ENCODE results near the gene SHISA5. TPM values are rescaled to one million over a fixed set of nuclear protein-coding genes. Genes with fewer than 3 reads are reported as not detected.

SHISA5 gene
- total and polyA plus RNA-seq, 2 donors (not counting 1 experiment from before 2014, with no cell fraction given), result 147 to 183 TPM

- Histone ChIP-seq H3K27ac (ENCODE audit: low read length in 2 of 2) (peak within 1 kb of the TSS; percentile 85), H4K20me1 (ENCODE audit: control insufficient read depth, insufficient read depth, low read length, poor library complexity, severe bottlenecking) (peaks cover 12% of the 10 kb centered on the region), H3K9ac (ENCODE audit: low read length) (peak within 1 kb of the TSS; percentile 90), H3K79me2 (ENCODE audit: control insufficient read depth, insufficient read depth, low read length) (peaks cover 47% of the 10 kb centered on the region), H3K4me2 (replicated peaks; ENCODE audit: low read depth, low read length, poor library complexity, severe bottlenecking) (peak within 1 kb of the TSS; percentile 89), H3K27me3 (replicated peaks in 1 of 4; ENCODE audit: control extremely low read depth in 1 of 4, control insufficient read depth in 3 of 4, insufficient read depth in 4 of 4, low read length in 3 of 4) (no peaks in the 10 kb centered on the region), H3K9me3 (ENCODE audit: control extremely low read depth in 1 of 3, control insufficient read depth in 2 of 3, insufficient read depth in 1 of 3, low read length in 2 of 3) (no peaks in the 10 kb centered on the region), H3K4me3 (ENCODE audit: control extremely low read depth in 1 of 5, extremely low read depth in 1 of 5, insufficient read depth in 1 of 5, low read depth in 2 of 5, low read length in 4 of 5) (peak within 1 kb of the TSS; percentile 83 to 94 (median 91)), H3K36me3 (replicated peaks in 1 of 2; ENCODE audit: control extremely low read depth in 1 of 2, control insufficient read depth in 1 of 2, extremely low read depth in 1 of 2, insufficient read depth in 2 of 2, low read length in 1 of 2) (peaks cover 0 to 30% of the 10 kb centered on the region in 2 experiments), H2AFZ (ENCODE audit: insufficient read depth, low read depth, low read length, poor library complexity, severe bottlenecking) (peak within 1 kb of the TSS; percentile 90), H3K4me1 (ENCODE audit: control insufficient read depth in 2 of 2, insufficient read depth in 2 of 2, low read length in 2 of 2) (peaks cover 19 to 27% of the 10 kb centered on the region in 2 donors)
- POLR2A ChIA-PET, result interaction anchor here (0.6 to 1.9 kb wide), 10 partner anchors 10 to 1250 kb away, joined by 3 to 22 read pairs (median 3); partner anchors contain the start of genes PLXNB1 and ZNF589
- CTCF ChIA-PET, result interaction anchor here (0.5 to 13.4 kb wide), 19 partner anchors 9 to 208 kb away, joined by 3 to 330 read pairs (median 4); partner anchors contain the start of genes NME6, PFKFB4, PLXNB1 and ZNF589
- Mint-ChIP-seq H3K4me1 (peaks cover 35% of the 10 kb centered on the region), H3K27ac (peak within 1 kb of the TSS; percentile 92), H3K27me3 (no peaks in the 10 kb centered on the region), H3K9me3 (ENCODE audit: insufficient read depth) (no peaks in the 10 kb centered on the region), H3K4me3 (peak within 1 kb of the TSS; percentile 97)
- under 1% methylated on average over 54 of the region's 54 CpGs for WGBS (ENCODE audit: insufficient coverage)
- ATAC-seq (ENCODE audit: low read depth) (peak; percentile 94), DNase-seq (peak; percentile 98)
- TF ChIP-seq EZH2 (IDR thresholded peaks at IDR 0.05; ENCODE audit: borderline replicate concordance, insufficient read depth, low read depth, low read length, poor library complexity, severe bottlenecking) (no peak), CTCF (IDR thresholded peaks at IDR 0.05) (peak; percentile 37)
- intact Hi-C loops (cut with micrococcal nuclease), result loop anchor here (1.0 to 10.0 kb wide), 4 partner anchors 33 to 253 kb away; partner anchors contain the start of genes CDC25A and NME6
These were observed 64.0 kb downstream of the SHISA5 start, which contains the start of the genes CCDC51 and TMA7 for GRCh38 chr3:48439820-48440589. CCDC51 (minus strand) TSS chr3:48440119; CDS start chr3:48435128, 4,991 bp downstream. TMA7 (plus strand) TSS chr3:48440257; CDS start chr3:48440297, 40 bp downstream.

All from B cell (primary cell).